ENCODE results near the gene LRRC14B. TPM values are rescaled to one million over a fixed set of nuclear protein-coding genes. Genes with fewer than 3 reads are reported as not detected.

LRRC14B gene
- polyA plus RNA-seq, 1 donor (not counting 4 experiments of a cell fraction or from before 2014, with no cell fraction given): not detected

- H3K9me3 ChIP-seq (ENCODE audit: control insufficient read depth, low read depth, low read length): peaks cover 4% of the 10 kb centered on the region
- FAIRE-seq: no peak
- H2AFZ ChIP-seq (ENCODE audit: control insufficient read depth, low read length): no peak overlapping the region
- TF ChIP-seq EZH2 (IDR thresholded peaks at IDR 0.05; ENCODE audit: low read length) (no peak), CTCF (optimal IDR thresholded peaks at IDR 0.05 in 1 of 3, IDR thresholded peaks at IDR 0.05 in 1 of 3, conservative IDR thresholded peaks at IDR 0.05 in 1 of 3; ENCODE audit: extremely low read depth in 1 of 3, insufficient read depth in 2 of 3, low read length in 3 of 3) (no peak)
- H3K79me2 ChIP-seq (ENCODE audit: control insufficient read depth, insufficient read depth, low read length): no peaks in the 10 kb centered on the region
- H3K9me1 ChIP-seq (ENCODE audit: control insufficient read depth, extremely low read depth, insufficient read depth, low read length): no peaks in the 10 kb centered on the region
- no peak overlapping the region for H3K4me2 ChIP-seq (ENCODE audit: control insufficient read depth, extremely low read depth, insufficient read depth, low read depth, low read length)
- H3K36me3 ChIP-seq (ENCODE audit: control insufficient read depth in 2 of 2, extremely low read depth in 1 of 2, insufficient read depth in 2 of 2, low read length in 2 of 2): no peaks in the 10 kb centered on the region
- no peaks in the 10 kb centered on the region for H3K27me3 ChIP-seq (ENCODE audit: control insufficient read depth, extremely low read depth, insufficient read depth, low read length)
- H3K9ac ChIP-seq (ENCODE audit: control insufficient read depth, extremely low read depth, insufficient read depth, low read length): no peak overlapping the region
- H4K20me1 ChIP-seq (ENCODE audit: control insufficient read depth, extremely low read depth, insufficient read depth, low read length): no peaks in the 10 kb centered on the region
- dilution Hi-C loops (cut with MboI; ENCODE audit: extremely low pct_ligation_motif_present, low sequenced_read_pairs): no loop called here
- DNase-seq (ENCODE audit: low read depth, low spot score): no peak
- H3K4me1 ChIP-seq (ENCODE audit: control insufficient read depth, extremely low read depth, insufficient read depth, low read length): no peaks in the 10 kb centered on the region
- no peak overlapping the region for H3K27ac ChIP-seq (ENCODE audit: control insufficient read depth, insufficient read depth, low read length)
- no peak overlapping the region for H3K4me3 ChIP-seq (ENCODE audit: control insufficient read depth in 2 of 3, extremely low read depth in 1 of 3, insufficient read depth in 2 of 3, low read depth in 1 of 3, low read length in 3 of 3)
These were observed 41.4 kb upstream of the LRRC14B start for GRCh38 chr5:149745-150485.

GRCh38 chr5:150746-151145, 40.5 kb upstream of the LRRC14B start:
- dilution Hi-C loops (cut with MboI; ENCODE audit: extremely low pct_ligation_motif_present, low sequenced_read_pairs): no loop called here
- no peaks in the 10 kb centered on the region for H3K36me3 ChIP-seq (ENCODE audit: control insufficient read depth in 2 of 2, extremely low read depth in 1 of 2, insufficient read depth in 2 of 2, low read length in 2 of 2)
- TF ChIP-seq CTCF (optimal IDR thresholded peaks at IDR 0.05 in 1 of 3, IDR thresholded peaks at IDR 0.05 in 1 of 3, conservative IDR thresholded peaks at IDR 0.05 in 1 of 3; ENCODE audit: extremely low read depth in 1 of 3, insufficient read depth in 2 of 3, low read length in 3 of 3) (no peak), EZH2 (IDR thresholded peaks at IDR 0.05; ENCODE audit: low read length) (no peak)
- no peaks in the 10 kb centered on the region for H3K9me1 ChIP-seq (ENCODE audit: control insufficient read depth, extremely low read depth, insufficient read depth, low read length)
- H3K9me3 ChIP-seq (ENCODE audit: control insufficient read depth, low read depth, low read length): peaks cover 4% of the 10 kb centered on the region
- H3K27ac ChIP-seq (ENCODE audit: control insufficient read depth, insufficient read depth, low read length): no peak overlapping the region
- H3K4me3 ChIP-seq (ENCODE audit: control insufficient read depth in 2 of 3, extremely low read depth in 1 of 3, insufficient read depth in 2 of 3, low read depth in 1 of 3, low read length in 3 of 3): no peak overlapping the region
- H4K20me1 ChIP-seq (ENCODE audit: control insufficient read depth, extremely low read depth, insufficient read depth, low read length): no peaks in the 10 kb centered on the region
- no peak overlapping the region for H3K4me2 ChIP-seq (ENCODE audit: control insufficient read depth, extremely low read depth, insufficient read depth, low read depth, low read length)
- no peaks in the 10 kb centered on the region for H3K4me1 ChIP-seq (ENCODE audit: control insufficient read depth, extremely low read depth, insufficient read depth, low read length)
- H2AFZ ChIP-seq (ENCODE audit: control insufficient read depth, low read length): no peak overlapping the region
- DNase-seq (ENCODE audit: low read depth, low spot score) (no peak), FAIRE-seq (no peak)
- H3K27me3 ChIP-seq (ENCODE audit: control insufficient read depth, extremely low read depth, insufficient read depth, low read length): no peaks in the 10 kb centered on the region
- no peak overlapping the region for H3K9ac ChIP-seq (ENCODE audit: control insufficient read depth, extremely low read depth, insufficient read depth, low read length)
- H3K79me2 ChIP-seq (ENCODE audit: control insufficient read depth, insufficient read depth, low read length): no peaks in the 10 kb centered on the region
